Activated naive CD8-positive, alpha-beta T cell treated with anti-CD3 and anti-CD28 coated beads, Interleukin-2, amount 10 ng/mL, durations not matched to agents 7 days and 5 days (primary cell): ENCODE data around the gene MYH6. TPM values are rescaled to one million over a fixed set of nuclear protein-coding genes. Genes with fewer than 3 reads are reported as not detected.

ENCODE experiments used
- ATAC-seq: fragments of 150-1000 bp; cut with Tn5 transposase; one replicate; pipeline ENCODE4 v1.10.0; 2021; ENCODE audit warnings: low read depth, moderate library complexity
- POLR2A ChIA-PET: fragments of 350-600 bp; sonication (Branson Sonifier 250); formaldehyde crosslinking; loops from one replicate; lab custom pipeline; 2021; ENCODE audit warnings: antibody characterized with exemption; lab: Charles Lee
- DNase-seq: peaks from one replicate; pipeline ENCODE4 v3.0.0; 2021
- H3K27ac Mint-ChIP-seq: one replicate; pipeline ENCODE4 v1.8.0; 2022; ENCODE audit warnings: mild to moderate bottlenecking, mixed read lengths
- H3K27me3 Mint-ChIP-seq: one replicate; pipeline ENCODE4 v1.8.0; 2022; ENCODE audit warnings: mild to moderate bottlenecking, moderate library complexity, mixed read lengths
- H3K36me3 Mint-ChIP-seq: one replicate; pipeline ENCODE4 v1.8.0; 2021; ENCODE audit warnings: mild to moderate bottlenecking, mixed read lengths
- H3K4me1 Mint-ChIP-seq: one replicate; pipeline ENCODE4 v1.8.0; 2021; ENCODE audit warnings: mixed read lengths
- H3K4me3 Mint-ChIP-seq: one replicate; pipeline ENCODE4 v1.8.0; 2022; ENCODE audit warnings: mild to moderate bottlenecking, moderate library complexity, mixed read lengths
- H3K9me3 Mint-ChIP-seq: one replicate; pipeline ENCODE4 v1.8.0; 2021; ENCODE audit warnings: mixed read lengths
- total RNA-seq, 2 experiments: library from RNA; stranded (reverse); gene quantifications; one replicate each; pipeline ENCODE4 v1.2.3, GENCODE V29; 2021

The MYH6 gene
- total RNA-seq, 2 experiments from 2014 or later: not detected

DNA sequence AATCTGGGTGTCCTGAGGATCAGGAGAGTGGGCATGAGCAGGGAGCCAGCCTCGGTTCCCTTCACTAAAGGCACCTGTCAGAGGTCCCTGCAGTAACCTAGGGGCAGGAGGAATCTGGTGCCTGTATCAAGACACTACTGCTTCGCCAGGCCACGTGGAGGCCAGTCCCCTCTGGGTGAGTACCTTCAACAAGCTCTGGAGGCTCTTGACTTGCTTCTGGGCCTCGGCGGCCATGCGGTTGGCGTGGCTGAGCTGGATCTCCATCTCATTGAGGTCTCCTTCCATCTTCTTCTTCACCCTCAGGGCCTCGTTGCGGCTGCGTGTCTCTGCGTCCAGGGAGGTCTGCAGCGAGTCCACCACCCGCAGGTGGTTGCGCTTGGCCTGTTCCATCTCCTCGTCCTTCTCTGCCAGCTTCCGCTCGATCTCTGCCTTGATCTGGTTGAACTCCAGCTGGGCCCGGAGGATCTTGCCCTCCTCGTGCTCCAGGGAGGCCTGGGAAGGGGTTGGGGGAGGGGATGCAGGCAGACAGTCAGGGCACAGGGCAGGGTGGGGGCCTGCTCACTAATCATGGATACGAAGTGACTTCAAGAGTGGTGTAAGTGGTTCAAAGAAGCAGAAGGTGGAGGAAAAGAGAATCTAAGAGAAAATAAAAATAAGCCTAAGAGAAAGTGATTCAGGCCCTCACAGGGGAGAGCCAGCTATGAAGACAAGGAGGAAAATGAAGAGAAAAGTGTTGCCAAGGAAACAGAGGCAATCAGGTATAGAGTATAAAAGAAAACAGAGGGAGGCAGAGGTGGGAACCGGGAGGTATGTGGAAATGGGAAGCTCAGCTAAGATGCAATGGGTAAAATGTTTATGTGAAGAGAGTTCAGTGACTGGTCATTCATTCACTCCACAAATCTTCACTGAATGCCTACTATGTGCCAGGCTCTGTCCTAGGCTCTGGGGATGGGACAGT is 8.0 kb upstream of the MYH6 start:
- Mint-ChIP-seq H3K36me3 (no peaks in the 10 kb centered on the region), H3K27me3 (no peaks in the 10 kb centered on the region), H3K4me3 (no peak overlapping the region), H3K4me1 (peaks cover 5% of the 10 kb centered on the region), H3K27ac (no peak overlapping the region), H3K9me3 (no peaks in the 10 kb centered on the region)
- no peak for DNase-seq
- POLR2A ChIA-PET: no interaction called here
- no peak for ATAC-seq

DNA sequence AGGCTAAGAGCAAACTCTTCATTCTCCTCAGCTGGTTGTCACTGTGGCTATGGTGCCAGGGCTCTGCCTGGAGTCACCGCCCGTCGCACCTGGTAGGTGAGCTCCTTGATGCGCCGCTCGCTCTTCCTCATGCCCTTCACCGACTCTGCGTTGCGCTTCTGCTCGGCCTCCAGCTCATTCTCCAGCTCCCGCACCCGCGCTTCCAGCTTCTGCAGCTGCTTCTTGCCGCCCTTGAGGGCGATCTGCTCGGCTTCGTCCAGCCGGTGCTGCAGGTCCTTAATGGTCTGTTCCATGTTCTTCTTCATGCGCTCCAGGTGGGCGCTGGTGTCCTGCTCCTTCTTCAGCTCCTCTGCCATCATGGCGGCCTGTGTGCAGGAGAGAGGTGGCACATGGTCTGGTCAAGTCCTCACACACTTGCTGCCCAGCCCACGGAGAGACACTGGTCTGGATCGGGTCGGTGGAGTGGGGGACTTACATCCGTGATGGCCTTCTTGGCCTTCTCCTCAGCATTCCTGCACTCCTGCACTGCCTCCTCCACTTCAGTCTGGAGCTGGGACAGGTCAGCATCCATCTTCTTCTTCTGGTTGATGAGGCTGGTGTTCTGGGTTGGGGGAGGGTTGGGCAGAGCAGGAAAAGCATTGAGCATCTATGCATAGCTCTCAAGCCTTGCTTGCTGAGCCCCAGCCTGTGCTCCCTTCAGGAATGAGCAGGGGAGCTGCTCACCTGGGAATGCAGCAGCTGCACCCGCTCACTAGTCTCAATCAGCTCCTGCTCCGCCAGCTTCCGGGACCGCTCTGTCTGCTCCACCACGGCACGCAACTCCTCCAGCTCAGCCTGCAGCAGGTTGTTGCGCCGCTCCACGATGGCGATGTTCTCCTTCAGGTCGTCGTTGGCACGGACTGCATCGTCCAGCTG is 7.1 kb upstream of the MYH6 start:
- peaks cover 1% of the 10 kb centered on the region for H3K4me1 Mint-ChIP-seq
- DNase-seq (no peak), ATAC-seq (no peak)
- no peaks in the 10 kb centered on the region for H3K9me3 Mint-ChIP-seq
- H3K4me3 Mint-ChIP-seq: no peak overlapping the region
- H3K27ac Mint-ChIP-seq: no peak overlapping the region
- no peaks in the 10 kb centered on the region for H3K27me3 Mint-ChIP-seq
- H3K36me3 Mint-ChIP-seq: no peaks in the 10 kb centered on the region
- POLR2A ChIA-PET: no interaction called here

- H3K27ac Mint-ChIP-seq: no peak overlapping the region
- H3K9me3 Mint-ChIP-seq: no peaks in the 10 kb centered on the region
- H3K36me3 Mint-ChIP-seq: no peaks in the 10 kb centered on the region
- no peaks in the 10 kb centered on the region for H3K27me3 Mint-ChIP-seq
- H3K4me1 Mint-ChIP-seq: no peaks in the 10 kb centered on the region
- POLR2A ChIA-PET: no interaction called here
- no peak overlapping the region for H3K4me3 Mint-ChIP-seq
- DNase-seq: no peak
- ATAC-seq: no peak
Measured at GRCh38 chr14:23414254-23414653, 6.2 kb upstream of the MYH6 start.

- no peak overlapping the region for H3K27ac Mint-ChIP-seq
- no peaks in the 10 kb centered on the region for H3K27me3 Mint-ChIP-seq
- H3K9me3 Mint-ChIP-seq: no peaks in the 10 kb centered on the region
- H3K4me3 Mint-ChIP-seq: no peak overlapping the region
- POLR2A ChIA-PET: no interaction called here
- DNase-seq (no peak), ATAC-seq (no peak)
- no peaks in the 10 kb centered on the region for H3K36me3 Mint-ChIP-seq
- peaks cover 2% of the 10 kb centered on the region for H3K4me1 Mint-ChIP-seq
Measured at GRCh38 chr14:23413681-23414080, 5.6 kb upstream of the MYH6 start.

DNA sequence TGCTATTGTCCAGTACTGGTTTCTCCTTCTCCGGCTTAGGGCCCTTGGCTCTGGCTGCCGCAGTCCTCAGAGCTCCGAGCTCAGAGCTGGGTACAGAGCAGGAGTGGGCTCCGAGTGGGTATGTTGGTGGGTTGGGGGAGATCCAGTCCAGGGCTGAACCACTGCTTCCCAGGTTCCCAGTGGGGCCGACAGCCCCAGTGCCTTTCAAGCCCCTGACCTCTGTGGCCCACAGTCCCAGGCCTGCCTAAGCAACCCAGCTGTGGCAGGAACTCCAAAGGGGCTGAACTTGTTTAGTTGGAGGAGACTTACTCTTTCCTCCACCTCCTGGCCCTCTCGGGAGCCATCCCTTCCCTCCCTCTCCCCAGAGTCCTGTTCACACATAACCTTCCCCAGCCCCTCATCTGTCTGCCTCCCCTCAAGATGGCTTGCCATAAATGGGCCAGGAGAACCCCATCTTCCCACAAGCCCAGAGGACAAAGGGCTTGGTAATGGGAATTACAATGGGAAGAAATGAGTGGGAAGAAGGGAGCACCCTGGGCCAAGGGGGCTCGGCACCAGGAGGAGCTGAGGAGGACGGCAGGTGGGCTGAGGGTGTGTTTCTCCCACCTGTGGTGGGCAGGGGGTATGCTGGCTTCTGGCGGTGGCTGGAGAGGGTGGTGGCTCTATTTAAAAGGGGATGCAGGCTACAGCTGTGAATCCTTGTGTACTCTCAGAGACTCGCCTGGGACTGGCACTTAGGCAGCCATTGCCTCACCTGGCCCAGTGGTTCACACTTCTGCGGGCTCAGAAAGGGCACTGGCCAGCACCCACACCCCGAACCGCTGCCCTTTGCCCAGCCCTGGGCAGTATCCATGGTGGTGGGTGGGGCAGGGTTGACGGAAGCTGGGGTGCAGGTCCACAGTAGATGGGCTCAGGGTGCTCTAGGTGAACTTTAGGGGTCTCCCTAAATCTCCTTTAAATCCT is 3.8 kb upstream of the MYH6 start:
- no peak overlapping the region for H3K4me3 Mint-ChIP-seq
- H3K9me3 Mint-ChIP-seq: no peaks in the 10 kb centered on the region
- DNase-seq: no peak
- H3K27me3 Mint-ChIP-seq: peaks cover 5% of the 10 kb centered on the region
- H3K27ac Mint-ChIP-seq: no peak overlapping the region
- no peaks in the 10 kb centered on the region for H3K36me3 Mint-ChIP-seq
- H3K4me1 Mint-ChIP-seq: peaks cover 2% of the 10 kb centered on the region
- POLR2A ChIA-PET: no interaction called here
- ATAC-seq: no peak

DNA sequence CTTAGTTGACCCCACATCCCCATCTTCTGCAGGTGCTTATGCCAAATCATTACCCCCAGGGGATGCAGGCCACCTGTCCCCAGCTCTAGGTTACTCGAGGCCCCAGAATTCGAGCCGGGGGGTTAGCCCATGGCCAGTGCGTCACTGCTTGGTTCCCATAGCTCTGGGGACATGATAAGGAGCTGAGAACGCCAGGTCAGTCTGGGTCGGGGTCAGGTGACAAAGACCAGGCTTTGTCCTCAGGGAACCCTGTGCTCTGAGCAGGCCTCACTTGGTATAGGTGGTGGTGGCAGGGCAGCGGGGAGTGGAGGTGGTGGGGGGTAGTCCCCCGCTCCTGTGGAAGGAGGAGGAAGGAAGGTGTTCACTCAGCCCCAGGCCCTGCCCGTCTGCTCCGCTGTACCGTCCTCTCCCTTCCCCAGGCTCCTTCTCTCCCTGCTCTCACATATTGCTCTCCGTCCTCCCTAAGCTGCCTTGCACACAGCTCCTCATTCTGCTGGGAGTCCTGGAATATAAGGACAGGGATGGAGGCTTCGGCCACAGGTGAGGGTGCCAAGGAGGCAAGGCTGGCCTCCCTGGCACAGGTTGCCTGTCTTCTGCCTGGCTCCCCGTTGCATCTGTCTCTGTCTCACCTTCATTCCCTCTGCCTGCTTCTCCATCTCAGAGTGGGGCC is 2.0 kb upstream of the MYH6 start:
- POLR2A ChIA-PET: no interaction called here
- H3K9me3 Mint-ChIP-seq: no peaks in the 10 kb centered on the region
- H3K4me3 Mint-ChIP-seq: no peak overlapping the region
- peaks cover 5% of the 10 kb centered on the region for H3K27me3 Mint-ChIP-seq
- H3K27ac Mint-ChIP-seq: no peak overlapping the region
- ATAC-seq (no peak), DNase-seq (no peak)
- no peaks in the 10 kb centered on the region for H3K36me3 Mint-ChIP-seq
- peaks cover 2% of the 10 kb centered on the region for H3K4me1 Mint-ChIP-seq

GRCh38 chr14:23409475-23409874 is 1.4 kb upstream of the MYH6 start:
- no peak overlapping the region for H3K27ac Mint-ChIP-seq
- POLR2A ChIA-PET: no interaction called here
- ATAC-seq (no peak), DNase-seq (no peak)
- H3K9me3 Mint-ChIP-seq: no peaks in the 10 kb centered on the region
- no peak overlapping the region for H3K4me3 Mint-ChIP-seq
- no peaks in the 10 kb centered on the region for H3K36me3 Mint-ChIP-seq
- peaks cover 7% of the 10 kb centered on the region for H3K27me3 Mint-ChIP-seq
- H3K4me1 Mint-ChIP-seq: peaks cover 2% of the 10 kb centered on the region

GRCh38 chr14:23408307-23408630 is 196 bp upstream of the MYH6 start:
- H3K4me1 Mint-ChIP-seq: peaks cover 2% of the 10 kb centered on the region
- no peak for DNase-seq
- H3K4me3 Mint-ChIP-seq: no peak overlapping the region
- POLR2A ChIA-PET: no interaction called here
- no peaks in the 10 kb centered on the region for H3K9me3 Mint-ChIP-seq
- no peak overlapping the region for H3K27ac Mint-ChIP-seq
- no peaks in the 10 kb centered on the region for H3K36me3 Mint-ChIP-seq
- ATAC-seq: no peak
- peaks cover 10% of the 10 kb centered on the region for H3K27me3 Mint-ChIP-seq

DNA sequence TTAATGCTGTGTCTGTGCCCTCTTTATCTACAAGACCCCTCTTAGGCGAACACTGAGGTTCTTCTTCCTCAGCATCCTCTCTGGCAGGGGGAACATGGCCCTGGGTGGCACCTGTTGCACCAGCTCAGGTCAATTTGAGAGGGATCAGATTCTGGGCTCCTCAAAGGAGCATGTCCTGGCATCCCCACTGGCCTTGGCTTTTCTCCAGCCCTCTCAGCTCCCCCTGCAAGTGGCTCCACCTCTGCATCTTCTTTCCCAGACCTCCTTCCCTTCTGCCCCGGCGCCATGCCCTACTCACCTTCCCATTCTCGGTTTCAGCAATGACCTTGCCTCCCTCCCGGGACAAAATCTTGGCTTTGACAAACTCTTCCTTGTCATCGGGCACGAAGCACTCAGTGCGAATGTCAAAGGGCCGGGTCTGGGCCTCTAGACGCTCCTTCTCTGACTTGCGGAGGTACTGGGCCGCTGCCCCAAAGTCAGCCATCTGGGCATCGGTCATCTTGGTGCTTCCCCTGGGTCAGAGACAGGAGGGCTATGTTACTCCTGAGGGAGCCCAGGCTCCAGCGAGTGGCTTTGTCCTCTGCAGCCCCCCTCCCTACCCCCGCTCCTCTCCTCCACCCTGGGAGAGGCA is 1.2 kb downstream of the MYH6 start:
- H3K36me3 Mint-ChIP-seq: no peaks in the 10 kb centered on the region
- H3K27me3 Mint-ChIP-seq: peaks cover 10% of the 10 kb centered on the region
- ATAC-seq: no peak
- no peak for DNase-seq
- no peaks in the 10 kb centered on the region for H3K9me3 Mint-ChIP-seq
- peaks cover 2% of the 10 kb centered on the region for H3K4me1 Mint-ChIP-seq
- H3K27ac Mint-ChIP-seq: no peak overlapping the region
- H3K4me3 Mint-ChIP-seq: no peak overlapping the region
- POLR2A ChIA-PET: no interaction called here

DNA sequence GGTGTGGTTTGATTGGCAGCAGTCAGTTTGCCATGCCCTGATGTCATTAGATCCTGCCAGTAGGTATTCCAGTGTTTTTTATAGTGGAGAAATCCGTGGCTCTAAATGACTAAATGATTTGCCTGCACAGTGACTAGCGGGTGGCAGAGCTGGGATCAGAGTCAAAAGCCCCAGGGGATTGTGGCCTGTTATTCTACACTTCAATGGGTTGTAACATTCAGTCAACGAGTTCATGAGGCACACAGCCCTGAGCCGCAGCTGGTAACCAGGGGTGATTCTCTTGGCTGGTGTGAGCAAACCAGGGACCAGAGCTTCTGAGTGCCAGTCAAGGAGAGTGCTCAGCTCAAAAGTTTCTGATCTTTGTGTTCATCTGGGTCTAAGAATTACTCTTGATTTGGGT is 1.8 kb downstream of the MYH6 start:
- Mint-ChIP-seq H3K36me3 (no peaks in the 10 kb centered on the region), H3K27ac (no peak overlapping the region), H3K4me1 (peaks cover 2% of the 10 kb centered on the region), H3K9me3 (no peaks in the 10 kb centered on the region), H3K4me3 (no peak overlapping the region), H3K27me3 (peaks cover 10% of the 10 kb centered on the region)
- DNase-seq (no peak), ATAC-seq (no peak)
- POLR2A ChIA-PET: interaction anchor here (0.5 kb wide), 1 partner anchor 1954 kb away, joined by 4 read pairs; no protein-coding TSS in a partner anchor

GRCh38 chr14:23405516-23406025 is 2.5 kb downstream of the MYH6 start:
- H3K27me3 Mint-ChIP-seq: peaks cover 10% of the 10 kb centered on the region
- H3K4me3 Mint-ChIP-seq: no peak overlapping the region
- no peak for DNase-seq
- no peaks in the 10 kb centered on the region for H3K36me3 Mint-ChIP-seq
- peaks cover 2% of the 10 kb centered on the region for H3K4me1 Mint-ChIP-seq
- POLR2A ChIA-PET: no interaction called here
- no peaks in the 10 kb centered on the region for H3K9me3 Mint-ChIP-seq
- H3K27ac Mint-ChIP-seq: no peak overlapping the region
- ATAC-seq: no peak

DNA sequence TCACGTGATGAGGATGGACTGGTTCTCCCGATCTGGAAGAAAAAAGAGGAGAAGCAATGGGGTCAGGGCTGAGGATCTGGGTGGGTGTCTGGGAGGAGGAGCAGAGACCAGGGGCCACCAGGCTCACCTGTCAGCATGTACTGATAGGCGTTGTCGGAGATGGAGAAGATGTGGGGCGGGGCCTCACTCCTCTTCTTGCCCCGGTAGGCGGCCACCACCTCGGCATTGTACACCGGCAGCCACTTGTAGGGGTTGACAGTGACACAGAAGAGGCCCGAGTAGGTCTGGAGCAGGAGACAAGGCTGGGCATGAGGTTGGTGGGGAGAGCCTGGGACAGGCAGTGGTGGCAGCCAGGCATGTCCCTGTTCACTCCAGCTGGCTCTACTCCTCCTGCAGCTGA is 3.0 kb downstream of the MYH6 start:
- Mint-ChIP-seq H3K4me3 (no peak overlapping the region), H3K27me3 (peaks cover 10% of the 10 kb centered on the region), H3K27ac (no peak overlapping the region), H3K36me3 (no peaks in the 10 kb centered on the region), H3K9me3 (no peaks in the 10 kb centered on the region), H3K4me1 (peaks cover 2% of the 10 kb centered on the region)
- ATAC-seq: no peak
- DNase-seq: no peak
- POLR2A ChIA-PET: no interaction called here
